Naive B cell (primary cell): Measurements from ENCODE around the gene ECE1. TPM values are rescaled to one million over a fixed set of nuclear protein-coding genes. Genes with fewer than 3 reads are reported as not detected.
"Not testable (repeated sequence)": the region's sequence is repeated elsewhere in the genome, so short reads cannot be mapped to it uniquely, and the experiment has no call there.

ENCODE experiments used
- ATAC-seq, 2 donors: fragments of 150-1000 bp; cut with Tn5 transposase; 2 replicates each; pipeline ENCODE4 v1.10.0; 2021; ENCODE audit warnings: low read depth in 2 of 2, mild to moderate bottlenecking in 2 of 2, moderate library complexity in 2 of 2
- DNase-seq: peaks from one replicate; pipeline ENCODE4 v3.0.0; 2022
- H3K27ac Mint-ChIP-seq, 6 donors: one replicate each; pipeline ENCODE4 v1.8.0; 2020 to 2022; ENCODE audit warnings: mild to moderate bottlenecking in 6 of 6, mixed read lengths in 6 of 6, moderate library complexity in 5 of 6, inconsistent platforms in 2 of 6
- H3K27me3 Mint-ChIP-seq, 3 donors: one replicate each; pipeline ENCODE4 v1.8.0; 2021 to 2022; ENCODE audit warnings: mixed read lengths in 3 of 3, mild to moderate bottlenecking in 1 of 3
- H3K36me3 Mint-ChIP-seq, 2 donors: one replicate each; pipeline ENCODE4 v1.8.0; 2020 to 2022; ENCODE audit warnings: mixed read lengths in 2 of 2, inconsistent platforms in 1 of 2, mild to moderate bottlenecking in 1 of 2
- H3K4me1 Mint-ChIP-seq, 3 donors: one replicate each; pipeline ENCODE4 v1.8.0; 2020 to 2022; ENCODE audit warnings: mixed read lengths in 3 of 3, inconsistent platforms in 1 of 3, mild to moderate bottlenecking in 1 of 3, moderate library complexity in 1 of 3
- H3K4me3 Mint-ChIP-seq, 8 donors: one replicate each; pipeline ENCODE4 v1.8.0; 2020 to 2022; ENCODE audit warnings: mild to moderate bottlenecking in 8 of 8, mixed read lengths in 8 of 8, moderate library complexity in 8 of 8, inconsistent platforms in 2 of 8
- H3K9me3 Mint-ChIP-seq, 7 donors: one replicate each; pipeline ENCODE4 v1.8.0; 2020 to 2022; ENCODE audit warnings: mixed read lengths in 7 of 7, mild to moderate bottlenecking in 5 of 7, inconsistent platforms in 2 of 7, moderate library complexity in 1 of 7
- polyA plus RNA-seq, 6 donors: library from polyadenylated mRNA; unstranded; fragments of 300-500 nt; fragmentation: Illumina TruSeq; gene quantifications; one replicate each; pipeline ENCODE4 v1.2.3, GENCODE V29; 2021; ENCODE audit warnings: low read depth in 6 of 6

Gene ECE1
- polyA plus RNA-seq, 6 donors from 2014 or later, result 6.9 to 44.5 (median 20.8) TPM

DNA sequence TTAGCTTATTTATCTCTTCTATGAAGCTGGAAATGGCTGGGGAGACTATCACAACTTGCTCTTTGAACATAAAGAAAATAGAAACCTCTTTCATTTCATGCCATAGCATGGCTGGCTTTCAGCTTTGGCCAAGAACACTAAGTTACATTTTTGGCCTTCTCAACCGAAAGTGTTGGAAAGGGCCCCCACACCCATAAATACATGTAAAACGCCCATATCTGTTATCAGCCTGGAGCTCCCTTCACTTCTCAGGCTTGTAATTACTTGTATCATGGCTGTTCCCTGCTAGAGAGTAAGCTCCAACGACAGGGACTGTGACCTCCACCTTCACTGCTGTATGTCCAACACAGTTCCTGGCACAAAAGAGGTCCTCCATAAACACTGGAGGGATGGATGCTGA, 100.8 kb downstream of the ECE1 start:
- H3K36me3 Mint-ChIP-seq, result no peaks in the 10 kb centered on the region
- peaks cover 0 to 12% (median 11%) of the 10 kb centered on the region in 3 donors for H3K27me3 Mint-ChIP-seq
- ATAC-seq (no peak), DNase-seq (no peak)
- no peak overlapping the region for H3K4me3 Mint-ChIP-seq
- H3K4me1 Mint-ChIP-seq, result peaks cover 4 to 11% (median 7%) of the 10 kb centered on the region in 3 donors
- H3K9me3 Mint-ChIP-seq, result no peaks in the 10 kb centered on the region
- H3K27ac Mint-ChIP-seq, result peak overlapping the region in 2 of 6 donors; percentile 9 to 77

GRCh38 chr1:21188235-21188634, 102.0 kb downstream of the ECE1 start:
- ATAC-seq (no peak), DNase-seq (no peak)
- H3K4me3 Mint-ChIP-seq, result no peak overlapping the region
- H3K36me3 Mint-ChIP-seq, result no peaks in the 10 kb centered on the region
- no peaks in the 10 kb centered on the region for H3K9me3 Mint-ChIP-seq
- peaks cover 0 to 9% (median 8%) of the 10 kb centered on the region in 3 donors for H3K27me3 Mint-ChIP-seq
- H3K27ac Mint-ChIP-seq, result no peak overlapping the region
- peaks cover 14 to 20% (median 16%) of the 10 kb centered on the region in 3 donors for H3K4me1 Mint-ChIP-seq

GRCh38 chr1:21185221-21185731, 105.0 kb downstream of the ECE1 start:
- no peaks in the 10 kb centered on the region for H3K9me3 Mint-ChIP-seq
- ATAC-seq, result no peak
- peak overlapping the region in 1 of 6 donors; percentile 54 for H3K27ac Mint-ChIP-seq
- H3K36me3 Mint-ChIP-seq, result no peaks in the 10 kb centered on the region
- no peaks in the 10 kb centered on the region for H3K27me3 Mint-ChIP-seq
- DNase-seq, result no peak
- peaks cover 18 to 31% (median 25%) of the 10 kb centered on the region in 3 donors for H3K4me1 Mint-ChIP-seq
- H3K4me3 Mint-ChIP-seq, result peak overlapping the region in 1 of 8 donors; percentile 85

DNA sequence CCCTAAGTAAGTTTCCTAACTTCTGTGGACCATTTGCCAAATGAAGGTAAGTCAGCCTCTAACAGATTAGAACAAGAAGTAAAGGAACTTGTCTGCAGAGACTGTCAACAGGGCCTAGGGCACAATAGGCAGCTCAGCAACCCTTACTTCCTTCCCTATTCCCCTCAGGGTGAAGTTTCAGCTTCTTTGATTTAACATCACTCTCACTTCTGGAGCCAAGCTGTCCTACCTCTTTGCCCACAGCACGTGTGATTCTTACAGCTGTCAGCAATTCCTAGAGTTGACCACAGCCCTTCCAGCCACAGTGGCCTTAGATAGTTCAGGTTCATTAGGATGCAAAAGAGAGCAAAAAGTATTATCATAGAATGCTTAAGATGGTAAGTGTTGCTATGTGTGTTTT, 106.0 kb downstream of the ECE1 start:
- no peaks in the 10 kb centered on the region for H3K27me3 Mint-ChIP-seq
- peak overlapping the region in 7 of 8 donors; percentile 27 to 85 (median 69) for H3K4me3 Mint-ChIP-seq
- peak overlapping the region; percentile 1 to 88 (median 63) for H3K27ac Mint-ChIP-seq
- DNase-seq, result peak; percentile 60
- H3K4me1 Mint-ChIP-seq, result peaks cover 18 to 31% (median 25%) of the 10 kb centered on the region in 3 donors
- no peaks in the 10 kb centered on the region for H3K36me3 Mint-ChIP-seq
- no peaks in the 10 kb centered on the region for H3K9me3 Mint-ChIP-seq
- peak; percentile 99 for ATAC-seq

DNA sequence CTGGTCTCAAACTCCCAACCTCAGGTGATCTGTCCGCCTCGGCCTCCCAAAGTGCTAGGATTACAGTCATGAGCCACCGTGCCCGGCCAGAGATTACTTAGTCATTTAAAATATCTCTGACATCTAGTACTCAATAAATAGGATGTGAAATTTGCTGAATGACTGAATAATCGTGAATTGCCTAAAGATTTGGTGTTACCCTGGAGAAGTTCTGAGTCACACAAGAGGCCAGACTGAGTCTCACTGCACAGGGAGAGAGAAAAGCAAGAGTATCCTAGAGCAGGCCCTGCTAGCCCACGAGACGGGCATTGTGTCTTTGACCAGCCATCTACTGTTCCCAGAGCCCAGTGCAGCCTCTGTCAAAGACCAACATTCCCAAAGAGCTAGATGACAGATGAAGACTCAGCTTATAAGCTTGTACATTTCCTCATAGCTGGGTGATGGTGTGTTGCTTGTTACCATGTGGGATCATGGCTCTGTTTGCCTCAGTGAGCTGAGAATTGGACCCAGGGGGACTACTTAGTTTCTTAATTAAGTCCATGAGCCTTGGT, 108.0 kb downstream of the ECE1 start:
- ATAC-seq (no peak), DNase-seq (no peak)
- Mint-ChIP-seq H3K4me3 (peak overlapping the region in 1 of 8 donors; percentile 55), H3K27ac (peak overlapping the region in 4 of 6 donors; percentile 57 to 89 (median 73)), H3K27me3 (no peaks in the 10 kb centered on the region), H3K4me1 (peaks cover 18 to 34% (median 25%) of the 10 kb centered on the region in 3 donors), H3K36me3 (no peaks in the 10 kb centered on the region), H3K9me3 (no peaks in the 10 kb centered on the region)

GRCh38 chr1:21178271-21178670, 112.0 kb downstream of the ECE1 start:
- H3K4me3 Mint-ChIP-seq, result peak overlapping the region in 5 of 8 donors; percentile 26 to 97 (median 51)
- H3K36me3 Mint-ChIP-seq, H3K27me3 Mint-ChIP-seq, DNase-seq, H3K9me3 Mint-ChIP-seq, ATAC-seq: not testable (repeated sequence)
- peak overlapping the region in 1 of 6 donors; percentile 78 for H3K27ac Mint-ChIP-seq
- peaks cover 24 to 36% (median 28%) of the 10 kb centered on the region in 3 donors for H3K4me1 Mint-ChIP-seq

- Mint-ChIP-seq H3K27me3 (no peaks in the 10 kb centered on the region), H3K4me1 (peaks cover 21 to 25% (median 24%) of the 10 kb centered on the region in 3 donors), H3K4me3 (peak within 1 kb of the TSS; percentile 88 to 98 (median 96)), H3K36me3 (no peaks in the 10 kb centered on the region), H3K9me3 (no peaks in the 10 kb centered on the region), H3K27ac (peak within 1 kb of the TSS; percentile 89 to 98 (median 98))
- peak; percentile 99 for DNase-seq
- peak; percentile 86 to 88 for ATAC-seq
Measured at GRCh38 chr1:21176586-21177555, 113.4 kb downstream of the ECE1 start, which contains the start of gene EIF4G3. EIF4G3 (minus strand) TSS chr1:21176897; CDS start chr1:21002742, 174,155 bp downstream.

DNA sequence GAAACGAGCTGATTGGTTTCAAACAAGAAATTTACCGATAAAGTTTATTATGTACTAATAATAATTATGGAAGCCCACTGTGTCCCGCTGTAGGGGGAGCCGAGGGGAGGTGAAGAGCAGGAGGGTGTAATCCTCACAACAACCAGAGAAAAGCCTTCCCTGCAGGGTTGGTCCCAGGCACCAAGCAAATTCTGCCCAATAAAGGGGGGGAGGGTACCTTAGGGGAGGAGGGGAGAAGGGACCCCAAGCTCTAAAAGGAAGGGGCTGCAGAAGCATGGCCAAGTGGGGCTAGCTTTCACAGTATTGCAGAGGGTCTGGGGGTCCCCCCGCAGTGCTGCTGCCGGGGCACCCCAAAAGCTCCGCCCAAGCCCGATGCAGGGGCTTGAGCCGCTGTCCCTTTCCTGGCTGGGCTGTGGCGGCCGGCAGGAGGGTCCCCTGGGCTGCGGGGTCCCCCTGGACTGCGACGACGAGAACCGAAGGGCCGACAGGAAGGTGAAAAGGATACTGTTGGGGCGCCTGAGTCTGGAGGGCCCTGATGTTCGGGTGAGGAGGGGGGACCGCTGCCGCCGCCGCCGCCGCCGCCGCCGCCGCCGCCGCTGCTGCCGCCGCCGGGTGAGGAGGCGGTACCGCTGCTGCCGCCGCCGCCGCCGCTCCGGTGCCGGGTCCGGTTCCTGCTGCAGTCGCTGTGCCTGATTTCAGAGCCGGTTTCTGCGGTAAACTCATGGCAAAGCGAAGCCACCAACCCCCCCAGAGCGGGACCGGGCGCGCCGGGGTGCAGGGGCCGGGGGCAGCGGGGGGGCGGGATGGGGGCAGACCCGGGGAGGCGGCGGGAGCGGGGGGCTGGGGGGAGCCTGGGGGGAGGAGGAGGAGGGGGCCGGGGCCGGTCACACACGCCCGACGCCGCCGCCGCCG, 114.3 kb downstream of the ECE1 start:
- Mint-ChIP-seq H3K4me3 (peak overlapping the region; percentile 88 to 98 (median 96)), H3K36me3 (no peaks in the 10 kb centered on the region), H3K27me3 (no peaks in the 10 kb centered on the region), H3K4me1 (peaks cover 30 to 33% (median 33%) of the 10 kb centered on the region in 3 donors), H3K9me3 (no peaks in the 10 kb centered on the region), H3K27ac (peak overlapping the region; percentile 89 to 98 (median 98))
- ATAC-seq (peak; percentile 19 to 24), DNase-seq (peak; percentile 41)

DNA sequence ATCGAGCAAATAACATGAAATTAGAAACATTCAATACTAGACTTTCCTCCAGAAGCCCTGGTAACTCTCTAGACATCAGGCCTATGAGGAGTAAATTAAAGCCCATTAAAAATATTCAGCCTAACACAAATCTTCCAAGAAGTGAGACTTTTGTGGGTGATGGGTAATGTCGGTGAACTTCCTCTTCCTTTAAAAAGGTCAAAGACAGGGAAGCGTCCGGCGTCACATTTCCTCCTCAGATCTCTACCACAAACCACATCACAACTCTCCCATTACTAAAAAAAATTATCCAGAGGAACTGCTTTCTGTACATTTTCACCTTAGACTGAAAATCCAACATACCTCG, 115.0 kb downstream of the ECE1 start:
- H3K4me1 Mint-ChIP-seq, result peaks cover 30 to 34% (median 33%) of the 10 kb centered on the region in 3 donors
- no peaks in the 10 kb centered on the region for H3K36me3 Mint-ChIP-seq
- DNase-seq, result peak; percentile 66
- peak overlapping the region; percentile 88 to 98 (median 94) for H3K4me3 Mint-ChIP-seq
- no peaks in the 10 kb centered on the region for H3K27me3 Mint-ChIP-seq
- peak; percentile 18 to 19 for ATAC-seq
- no peaks in the 10 kb centered on the region for H3K9me3 Mint-ChIP-seq
- H3K27ac Mint-ChIP-seq, result peak overlapping the region; percentile 89 to 98 (median 98)

DNA sequence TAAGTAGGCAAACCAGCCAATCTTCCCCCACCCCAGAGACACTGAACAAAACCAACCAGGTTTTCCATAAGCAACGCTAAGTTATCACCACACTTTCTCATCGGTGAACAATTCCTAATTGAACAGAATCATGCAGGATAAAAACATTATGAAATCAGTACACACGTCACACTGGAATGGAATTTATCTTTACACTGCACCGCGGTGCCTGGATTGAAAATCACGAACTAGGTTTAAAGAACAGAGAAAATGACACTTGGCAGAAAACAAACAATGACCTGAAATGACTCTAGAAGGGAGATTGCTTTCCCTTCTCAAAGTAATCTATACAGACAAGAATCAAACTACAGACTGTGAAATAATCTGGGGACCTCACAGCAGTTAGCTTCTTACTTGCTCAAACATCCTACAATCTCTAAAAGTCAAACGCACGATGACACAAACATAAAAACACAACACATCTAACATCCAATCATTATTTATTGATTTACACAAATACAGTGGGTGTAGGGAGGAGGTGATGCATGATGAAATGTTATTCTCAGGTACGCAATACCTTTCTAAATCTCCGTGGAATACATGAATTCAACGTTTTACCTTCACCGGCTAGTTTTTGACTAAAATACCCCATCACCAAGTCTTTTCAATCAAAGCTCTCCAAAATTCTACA, 115.5 kb downstream of the ECE1 start:
- Mint-ChIP-seq H3K4me3 (peak overlapping the region; percentile 88 to 98 (median 94)), H3K27me3 (no peaks in the 10 kb centered on the region), H3K36me3 (no peaks in the 10 kb centered on the region), H3K9me3 (no peaks in the 10 kb centered on the region), H3K4me1 (peaks cover 30 to 34% (median 33%) of the 10 kb centered on the region in 3 donors), H3K27ac (peak overlapping the region; percentile 89 to 98 (median 98))
- DNase-seq (no peak), ATAC-seq (no peak)

GRCh38 chr1:21174230-21174629, 116.0 kb downstream of the ECE1 start:
- H3K9me3 Mint-ChIP-seq, result no peaks in the 10 kb centered on the region
- peak overlapping the region in 5 of 6 donors; percentile 24 to 98 (median 96) for H3K27ac Mint-ChIP-seq
- H3K27me3 Mint-ChIP-seq, result no peaks in the 10 kb centered on the region
- H3K36me3 Mint-ChIP-seq, result no peaks in the 10 kb centered on the region
- H3K4me3 Mint-ChIP-seq, result peak overlapping the region; percentile 4 to 98 (median 94)
- ATAC-seq, result no peak
- no peak for DNase-seq
- peaks cover 30 to 34% (median 33%) of the 10 kb centered on the region in 3 donors for H3K4me1 Mint-ChIP-seq

DNA sequence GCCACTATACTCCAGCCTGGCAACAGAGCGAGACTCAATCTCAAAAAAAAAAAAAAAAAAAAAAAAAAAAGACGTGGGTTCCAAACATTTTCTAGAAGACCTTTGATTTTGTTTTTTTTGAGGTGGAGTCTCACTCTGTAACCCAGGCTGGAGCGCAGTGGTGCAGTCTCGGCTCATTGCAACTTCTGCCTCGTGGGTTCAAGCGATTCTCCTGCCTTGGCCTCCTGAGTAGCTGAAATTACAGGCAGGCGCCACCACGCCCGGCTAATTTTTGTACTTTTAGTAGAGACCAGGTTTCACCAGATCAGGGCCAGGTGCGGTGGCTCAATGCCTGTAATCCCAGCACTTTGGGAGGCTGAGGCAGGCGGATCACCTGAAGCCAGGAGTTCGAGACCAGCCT, 117.2 kb downstream of the ECE1 start:
- ATAC-seq, H3K27ac Mint-ChIP-seq, H3K9me3 Mint-ChIP-seq, H3K27me3 Mint-ChIP-seq, H3K36me3 Mint-ChIP-seq, H3K4me3 Mint-ChIP-seq, DNase-seq: not testable (repeated sequence)
- H3K4me1 Mint-ChIP-seq, result peaks cover 30 to 34% (median 33%) of the 10 kb centered on the region in 3 donors
